WTC11 (cell line): ENCODE results near the gene TADA2A. TPM values are rescaled to one million over a fixed set of nuclear protein-coding genes. Genes with fewer than 3 reads are reported as not detected.

Experiments used
- ATAC-seq: fragments of 200-7000 bp; cut with Tn5 transposase; 2 replicates; pipeline ENCODE4 v1.10.0; 2021; ENCODE audit warnings: mild to moderate bottlenecking, moderate library complexity
- CTCF ChIA-PET: fragments of 300-600 bp; sonication (Branson Sonifier 250); formaldehyde crosslinking; loops from one replicate; lab custom pipeline; 2021; ENCODE audit warnings: antibody characterized with exemption; lab: Charles Lee
- POLR2A ChIA-PET: fragments of 350-600 bp; sonication (Branson Sonifier 250); formaldehyde crosslinking; loops from one replicate; lab custom pipeline; 2021; ENCODE audit warnings: antibody characterized with exemption; lab: Charles Lee
- DNase-seq: peaks from one replicate; pipeline ENCODE4 v3.0.0; 2021; ENCODE audit warnings: low spot score
- H3K27ac Mint-ChIP-seq: 2 replicates; pipeline ENCODE4 v1.8.0; 2021; ENCODE audit warnings: mixed read lengths
- H3K27me3 Mint-ChIP-seq: 2 replicates; pipeline ENCODE4 v1.8.0; 2021; ENCODE audit warnings: low read depth, mild to moderate bottlenecking, moderate library complexity, mixed read lengths
- H3K36me3 Mint-ChIP-seq: 2 replicates; pipeline ENCODE4 v1.8.0; 2021; ENCODE audit warnings: mixed read lengths
- H3K4me1 Mint-ChIP-seq: 2 replicates; pipeline ENCODE4 v1.8.0; 2022; ENCODE audit warnings: mixed read lengths
- H3K4me3 Mint-ChIP-seq: 2 replicates; pipeline ENCODE4 v1.8.0; 2021; ENCODE audit warnings: mild to moderate bottlenecking, moderate library complexity, mixed read lengths
- H3K9me3 Mint-ChIP-seq: 2 replicates; pipeline ENCODE4 v1.8.0; 2021; ENCODE audit warnings: mixed read lengths
- ESRRA ChIP-seq: sonication (generic); formaldehyde crosslinking; IDR thresholded peaks from 2 replicates; pipeline ENCODE4 v1.8.1; 2022; ENCODE audit warnings: mild to moderate bottlenecking, missing genetic modification reagents, borderline replicate concordance
- GABPB1 ChIP-seq: sonication (generic); formaldehyde crosslinking; IDR thresholded peaks from 2 replicates; pipeline ENCODE4 v1.8.1; 2023; ENCODE audit warnings: mild to moderate bottlenecking, missing genetic modification reagents
- GTF2I ChIP-seq: fragments of 250-450 bp; sonication (Bioruptor Pico); conservative IDR thresholded peaks from 2 replicates; pipeline ENCODE4 v1.4.0; 2021; ENCODE audit warnings: mild to moderate bottlenecking
- OVOL2 ChIP-seq: fragments of 250-450 bp; sonication (Bioruptor Pico); IDR thresholded peaks from 2 replicates; pipeline ENCODE4 v1.9.0; 2021; ENCODE audit warnings: mild to moderate bottlenecking, borderline replicate concordance
- RELA ChIP-seq: sonication (generic); formaldehyde crosslinking; IDR thresholded peaks from 2 replicates; pipeline ENCODE4 v1.8.1; 2022; ENCODE audit warnings: missing genetic modification reagents, mild to moderate bottlenecking, borderline replicate concordance
- SMAD3 ChIP-seq: sonication (generic); formaldehyde crosslinking; IDR thresholded peaks from 2 replicates; pipeline ENCODE4 v1.8.0; 2022; ENCODE audit warnings: missing genetic modification reagents, mild to moderate bottlenecking, borderline replicate concordance
- SMAD4 ChIP-seq: sonication (generic); formaldehyde crosslinking; IDR thresholded peaks from 2 replicates; pipeline ENCODE4 v1.8.0; 2022; ENCODE audit warnings: mild to moderate bottlenecking, missing genetic modification reagents
- ZBTB21 ChIP-seq: sonication (generic); formaldehyde crosslinking; IDR thresholded peaks from 2 replicates; pipeline ENCODE4 v1.8.1; 2023; ENCODE audit warnings: mild to moderate bottlenecking, missing genetic modification reagents, borderline replicate concordance
- ZNF219 ChIP-seq: sonication (generic); formaldehyde crosslinking; IDR thresholded peaks from 2 replicates; pipeline ENCODE4 v1.8.0; 2023; ENCODE audit warnings: missing genetic modification reagents, mild to moderate bottlenecking, borderline replicate concordance
- total RNA-seq: library from RNA; stranded (reverse); gene quantifications from 3 replicates; pipeline ENCODE4 v1.2.3, GENCODE V29; 2021
- TF ChIP-seq, protein P1 (sequence below): sonication (generic); formaldehyde crosslinking; IDR thresholded peaks from 2 replicates; pipeline ENCODE4 v1.8.0; 2022; ENCODE audit warnings: missing genetic modification reagents
- TF ChIP-seq, protein P2 (sequence below): fragments of 200-600 bp; IDR thresholded peaks from 2 replicates; pipeline ENCODE4 v1.8.0; 2022; ENCODE audit warnings: antibody characterized with exemption
- TF ChIP-seq, protein P3 (sequence below): sonication (generic); formaldehyde crosslinking; IDR thresholded peaks from 2 replicates; pipeline ENCODE4 v1.8.0; 2022; ENCODE audit warnings: mild to moderate bottlenecking, missing genetic modification reagents
- TF ChIP-seq, protein P4 (sequence below): sonication (generic); formaldehyde crosslinking; IDR thresholded peaks from 2 replicates; pipeline ENCODE4 v1.8.1; 2023; ENCODE audit warnings: mild to moderate bottlenecking, moderate library complexity, missing genetic modification reagents
- TF ChIP-seq, protein P5 (sequence below): sonication (generic); formaldehyde crosslinking; IDR thresholded peaks from 2 replicates; pipeline ENCODE4 v1.8.1; 2022; ENCODE audit warnings: low read depth, mild to moderate bottlenecking, moderate library complexity, missing genetic modification reagents, borderline replicate concordance
- TF ChIP-seq, protein P6 (sequence below): sonication (generic); formaldehyde crosslinking; IDR thresholded peaks from 2 replicates; pipeline ENCODE4 v1.8.1; 2023; ENCODE audit warnings: mild to moderate bottlenecking, missing genetic modification reagents, moderate library complexity
- TF ChIP-seq, protein P7 (sequence below): fragments of 250-450 bp; sonication (Bioruptor Pico); IDR thresholded peaks from 2 replicates; pipeline ENCODE4 v2.1.2; 2022; ENCODE audit warnings: mild to moderate bottlenecking, moderate library complexity

The TADA2A gene
- total RNA-seq, 1 experiment from 2014 or later = 16.5 TPM

DNA sequence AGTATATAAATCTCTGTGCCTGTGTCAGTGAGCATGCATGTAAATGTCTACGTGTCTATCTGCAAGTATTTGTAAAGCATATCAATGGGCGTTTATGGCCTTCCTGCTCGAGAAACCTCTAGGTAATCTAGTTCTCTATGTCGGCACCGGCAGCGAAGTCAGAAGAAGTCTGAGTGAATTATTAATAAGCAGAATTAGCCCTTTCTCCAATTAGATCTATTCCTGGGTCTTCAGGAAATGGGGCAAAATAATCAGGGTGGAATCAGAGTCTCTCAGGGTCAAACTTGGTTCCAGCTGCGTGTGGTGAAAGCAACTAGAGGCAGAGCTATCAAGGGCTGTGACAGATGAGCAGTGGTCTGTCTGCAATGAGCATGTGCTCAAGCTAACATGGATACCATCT is 31.0 kb upstream of the TADA2A start, which contains the start of gene C17orf78 (continued):
- TF ChIP-seq, protein P1, sequence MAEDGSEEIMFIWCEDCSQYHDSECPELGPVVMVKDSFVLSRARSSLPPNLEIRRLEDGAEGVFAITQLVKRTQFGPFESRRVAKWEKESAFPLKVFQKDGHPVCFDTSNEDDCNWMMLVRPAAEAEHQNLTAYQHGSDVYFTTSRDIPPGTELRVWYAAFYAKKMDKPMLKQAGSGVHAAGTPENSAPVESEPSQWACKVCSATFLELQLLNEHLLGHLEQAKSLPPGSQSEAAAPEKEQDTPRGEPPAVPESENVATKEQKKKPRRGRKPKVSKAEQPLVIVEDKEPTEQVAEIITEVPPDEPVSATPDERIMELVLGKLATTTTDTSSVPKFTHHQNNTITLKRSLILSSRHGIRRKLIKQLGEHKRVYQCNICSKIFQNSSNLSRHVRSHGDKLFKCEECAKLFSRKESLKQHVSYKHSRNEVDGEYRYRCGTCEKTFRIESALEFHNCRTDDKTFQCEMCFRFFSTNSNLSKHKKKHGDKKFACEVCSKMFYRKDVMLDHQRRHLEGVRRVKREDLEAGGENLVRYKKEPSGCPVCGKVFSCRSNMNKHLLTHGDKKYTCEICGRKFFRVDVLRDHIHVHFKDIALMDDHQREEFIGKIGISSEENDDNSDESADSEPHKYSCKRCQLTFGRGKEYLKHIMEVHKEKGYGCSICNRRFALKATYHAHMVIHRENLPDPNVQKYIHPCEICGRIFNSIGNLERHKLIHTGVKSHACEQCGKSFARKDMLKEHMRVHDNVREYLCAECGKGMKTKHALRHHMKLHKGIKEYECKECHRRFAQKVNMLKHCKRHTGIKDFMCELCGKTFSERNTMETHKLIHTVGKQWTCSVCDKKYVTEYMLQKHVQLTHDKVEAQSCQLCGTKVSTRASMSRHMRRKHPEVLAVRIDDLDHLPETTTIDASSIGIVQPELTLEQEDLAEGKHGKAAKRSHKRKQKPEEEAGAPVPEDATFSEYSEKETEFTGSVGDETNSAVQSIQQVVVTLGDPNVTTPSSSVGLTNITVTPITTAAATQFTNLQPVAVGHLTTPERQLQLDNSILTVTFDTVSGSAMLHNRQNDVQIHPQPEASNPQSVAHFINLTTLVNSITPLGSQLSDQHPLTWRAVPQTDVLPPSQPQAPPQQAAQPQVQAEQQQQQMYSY (CRISPR knock-in tag) = no peak
- TF ChIP-seq ESRRA (CRISPR knock-in tag) = no peak
- TF ChIP-seq SMAD3 (CRISPR knock-in tag) = no peak
- TF ChIP-seq ZBTB21 (CRISPR knock-in tag) = no peak
- TF ChIP-seq GTF2I (CRISPR knock-in tag) = no peak
- TF ChIP-seq, all 79 proteins: peak for 0

DNA sequence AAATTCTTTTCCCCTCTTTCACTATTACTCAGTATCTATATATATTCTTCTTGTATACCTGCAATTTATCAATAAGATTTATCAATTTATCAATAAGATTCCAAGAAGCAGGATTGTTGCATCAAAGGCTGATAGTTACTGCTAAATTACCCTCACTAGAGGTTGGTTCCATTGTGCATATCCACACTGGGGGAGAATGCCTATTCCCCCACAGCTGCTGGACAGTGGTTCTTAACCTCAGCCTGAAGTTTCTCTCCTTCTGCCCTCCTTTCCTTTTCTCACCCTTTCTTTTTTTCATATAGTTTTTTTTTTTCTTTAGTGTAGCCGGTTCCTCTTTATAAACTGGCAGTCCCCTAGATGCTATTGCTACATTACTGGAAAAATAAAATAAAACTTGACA is 24.6 kb upstream of the TADA2A start:
- TF ChIP-seq, protein P2, sequence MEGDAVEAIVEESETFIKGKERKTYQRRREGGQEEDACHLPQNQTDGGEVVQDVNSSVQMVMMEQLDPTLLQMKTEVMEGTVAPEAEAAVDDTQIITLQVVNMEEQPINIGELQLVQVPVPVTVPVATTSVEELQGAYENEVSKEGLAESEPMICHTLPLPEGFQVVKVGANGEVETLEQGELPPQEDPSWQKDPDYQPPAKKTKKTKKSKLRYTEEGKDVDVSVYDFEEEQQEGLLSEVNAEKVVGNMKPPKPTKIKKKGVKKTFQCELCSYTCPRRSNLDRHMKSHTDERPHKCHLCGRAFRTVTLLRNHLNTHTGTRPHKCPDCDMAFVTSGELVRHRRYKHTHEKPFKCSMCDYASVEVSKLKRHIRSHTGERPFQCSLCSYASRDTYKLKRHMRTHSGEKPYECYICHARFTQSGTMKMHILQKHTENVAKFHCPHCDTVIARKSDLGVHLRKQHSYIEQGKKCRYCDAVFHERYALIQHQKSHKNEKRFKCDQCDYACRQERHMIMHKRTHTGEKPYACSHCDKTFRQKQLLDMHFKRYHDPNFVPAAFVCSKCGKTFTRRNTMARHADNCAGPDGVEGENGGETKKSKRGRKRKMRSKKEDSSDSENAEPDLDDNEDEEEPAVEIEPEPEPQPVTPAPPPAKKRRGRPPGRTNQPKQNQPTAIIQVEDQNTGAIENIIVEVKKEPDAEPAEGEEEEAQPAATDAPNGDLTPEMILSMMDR = no peak
- TF ChIP-seq, protein P3, sequence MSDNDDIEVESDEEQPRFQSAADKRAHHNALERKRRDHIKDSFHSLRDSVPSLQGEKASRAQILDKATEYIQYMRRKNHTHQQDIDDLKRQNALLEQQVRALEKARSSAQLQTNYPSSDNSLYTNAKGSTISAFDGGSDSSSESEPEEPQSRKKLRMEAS = no peak
- TF ChIP-seq, protein P4, sequence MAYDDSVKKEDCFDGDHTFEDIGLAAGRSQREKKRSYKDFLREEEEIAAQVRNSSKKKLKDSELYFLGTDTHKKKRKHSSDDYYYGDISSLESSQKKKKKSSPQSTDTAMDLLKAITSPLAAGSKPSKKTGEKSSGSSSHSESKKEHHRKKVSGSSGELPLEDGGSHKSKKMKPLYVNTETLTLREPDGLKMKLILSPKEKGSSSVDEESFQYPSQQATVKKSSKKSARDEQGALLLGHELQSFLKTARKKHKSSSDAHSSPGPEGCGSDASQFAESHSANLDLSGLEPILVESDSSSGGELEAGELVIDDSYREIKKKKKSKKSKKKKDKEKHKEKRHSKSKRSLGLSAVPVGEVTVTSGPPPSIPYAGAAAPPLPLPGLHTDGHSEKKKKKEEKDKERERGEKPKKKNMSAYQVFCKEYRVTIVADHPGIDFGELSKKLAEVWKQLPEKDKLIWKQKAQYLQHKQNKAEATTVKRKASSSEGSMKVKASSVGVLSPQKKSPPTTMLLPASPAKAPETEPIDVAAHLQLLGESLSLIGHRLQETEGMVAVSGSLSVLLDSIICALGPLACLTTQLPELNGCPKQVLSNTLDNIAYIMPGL (CRISPR knock-in tag) = no peak
- no peak for TF ChIP-seq OVOL2 (CRISPR knock-in tag)
- no peak for TF ChIP-seq GABPB1 (CRISPR knock-in tag)
- no peaks in the 10 kb centered on the region for H3K27me3 Mint-ChIP-seq
- no peak overlapping the region for H3K4me3 Mint-ChIP-seq
- peaks cover 4% of the 10 kb centered on the region; the same call in 1 of the 2 replicates for H3K4me1 Mint-ChIP-seq
- H3K9me3 Mint-ChIP-seq = no peaks in the 10 kb centered on the region
- POLR2A ChIA-PET = no interaction called here
- H3K36me3 Mint-ChIP-seq = no peaks in the 10 kb centered on the region
- CTCF ChIA-PET = interaction anchor here (0.6 to 2.0 kb wide), 2 partner anchors 8 kb away, joined by 4 to 20 read pairs; no protein-coding TSS in a partner anchor
- DNase-seq = no peak
- ATAC-seq = no peak
- no peak overlapping the region for H3K27ac Mint-ChIP-seq

DNA sequence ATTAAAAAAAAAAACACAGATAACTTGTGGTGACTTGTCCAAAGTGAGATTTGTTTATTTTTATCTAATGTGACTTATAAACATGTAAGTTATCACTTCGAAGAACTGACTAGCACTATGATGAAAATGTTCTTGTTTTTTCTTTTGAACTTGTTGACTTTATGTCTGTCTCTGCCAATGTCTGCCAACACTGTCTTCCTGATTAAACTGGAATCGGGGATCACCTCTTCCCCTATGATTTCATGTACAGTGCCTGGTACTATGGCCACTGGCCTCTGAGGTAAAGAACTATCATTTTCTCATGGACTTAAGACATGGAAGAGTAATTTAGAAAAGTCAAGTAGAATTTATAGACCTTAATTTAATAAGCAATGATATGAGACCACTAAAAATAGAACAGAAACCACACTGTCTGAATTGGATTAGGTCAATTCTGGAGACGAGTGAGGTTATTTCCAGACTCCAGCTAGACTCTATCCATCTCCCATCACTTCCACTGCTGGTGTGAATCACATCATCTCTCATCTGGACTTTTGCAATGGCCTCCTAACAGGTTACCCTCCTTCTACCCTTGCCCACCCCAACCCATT is 22.0 kb upstream of the TADA2A start:
- no peaks in the 10 kb centered on the region for H3K9me3 Mint-ChIP-seq
- CTCF ChIA-PET = interaction anchor here (8.0 kb wide), 1 partner anchor 11 kb away, joined by 68 read pairs; no protein-coding TSS in a partner anchor
- no peak for TF ChIP-seq GABPB1 (CRISPR knock-in tag)
- no peak overlapping the region; the same call in 1 of the 2 replicates for H3K27ac Mint-ChIP-seq
- no peaks in the 10 kb centered on the region for H3K36me3 Mint-ChIP-seq
- DNase-seq (no peak), ATAC-seq (no peak)
- POLR2A ChIA-PET = no interaction called here
- H3K27me3 Mint-ChIP-seq = no peaks in the 10 kb centered on the region
- no peak overlapping the region for H3K4me3 Mint-ChIP-seq
- peaks cover 4% of the 10 kb centered on the region; the same call in 1 of the 2 replicates for H3K4me1 Mint-ChIP-seq

DNA sequence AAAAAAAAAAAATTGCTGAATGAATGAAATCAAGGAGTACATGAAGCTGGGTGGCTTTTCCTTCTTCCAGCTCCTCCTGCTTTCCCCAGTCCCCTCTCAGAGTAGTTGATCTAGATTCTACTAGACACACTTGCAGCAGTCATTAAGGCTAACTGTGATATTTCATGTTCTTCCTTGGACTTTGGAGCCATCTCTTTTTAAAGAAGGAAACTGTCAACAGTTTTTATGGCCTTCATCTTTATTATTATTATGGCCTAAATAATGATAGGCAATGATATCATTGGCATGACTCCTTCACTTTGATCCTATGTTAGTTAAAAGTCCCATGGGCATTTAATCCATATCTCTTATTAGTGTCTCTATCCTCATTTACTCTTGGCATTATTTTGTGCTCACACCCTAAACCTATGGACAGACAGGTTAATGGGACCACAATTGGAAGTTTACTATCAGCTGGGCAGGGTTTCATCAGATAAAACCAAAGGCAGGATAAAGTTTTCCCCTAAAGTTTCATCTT is 21.2 kb upstream of the TADA2A start:
- ChIA-PET POLR2A (no interaction called here), CTCF (interaction anchor here (0.6 to 8.0 kb wide), 6 partner anchors 9 to 257 kb away, joined by 3 to 68 read pairs (median 4); no protein-coding TSS in a partner anchor)
- peaks cover 4% of the 10 kb centered on the region; the same call in 1 of the 2 replicates for H3K4me1 Mint-ChIP-seq
- TF ChIP-seq SMAD4 (CRISPR knock-in tag) (no peak), ZNF219 (no peak), RELA (CRISPR knock-in tag) (no peak)
- TF ChIP-seq, protein P5, sequence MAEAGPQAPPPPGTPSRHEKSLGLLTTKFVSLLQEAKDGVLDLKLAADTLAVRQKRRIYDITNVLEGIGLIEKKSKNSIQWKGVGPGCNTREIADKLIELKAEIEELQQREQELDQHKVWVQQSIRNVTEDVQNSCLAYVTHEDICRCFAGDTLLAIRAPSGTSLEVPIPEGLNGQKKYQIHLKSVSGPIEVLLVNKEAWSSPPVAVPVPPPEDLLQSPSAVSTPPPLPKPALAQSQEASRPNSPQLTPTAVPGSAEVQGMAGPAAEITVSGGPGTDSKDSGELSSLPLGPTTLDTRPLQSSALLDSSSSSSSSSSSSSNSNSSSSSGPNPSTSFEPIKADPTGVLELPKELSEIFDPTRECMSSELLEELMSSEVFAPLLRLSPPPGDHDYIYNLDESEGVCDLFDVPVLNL = no peak
- TF ChIP-seq, protein P6, sequence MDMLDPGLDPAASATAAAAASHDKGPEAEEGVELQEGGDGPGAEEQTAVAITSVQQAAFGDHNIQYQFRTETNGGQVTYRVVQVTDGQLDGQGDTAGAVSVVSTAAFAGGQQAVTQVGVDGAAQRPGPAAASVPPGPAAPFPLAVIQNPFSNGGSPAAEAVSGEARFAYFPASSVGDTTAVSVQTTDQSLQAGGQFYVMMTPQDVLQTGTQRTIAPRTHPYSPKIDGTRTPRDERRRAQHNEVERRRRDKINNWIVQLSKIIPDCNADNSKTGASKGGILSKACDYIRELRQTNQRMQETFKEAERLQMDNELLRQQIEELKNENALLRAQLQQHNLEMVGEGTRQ (CRISPR knock-in tag) = no peak
- TF ChIP-seq, protein P7, sequence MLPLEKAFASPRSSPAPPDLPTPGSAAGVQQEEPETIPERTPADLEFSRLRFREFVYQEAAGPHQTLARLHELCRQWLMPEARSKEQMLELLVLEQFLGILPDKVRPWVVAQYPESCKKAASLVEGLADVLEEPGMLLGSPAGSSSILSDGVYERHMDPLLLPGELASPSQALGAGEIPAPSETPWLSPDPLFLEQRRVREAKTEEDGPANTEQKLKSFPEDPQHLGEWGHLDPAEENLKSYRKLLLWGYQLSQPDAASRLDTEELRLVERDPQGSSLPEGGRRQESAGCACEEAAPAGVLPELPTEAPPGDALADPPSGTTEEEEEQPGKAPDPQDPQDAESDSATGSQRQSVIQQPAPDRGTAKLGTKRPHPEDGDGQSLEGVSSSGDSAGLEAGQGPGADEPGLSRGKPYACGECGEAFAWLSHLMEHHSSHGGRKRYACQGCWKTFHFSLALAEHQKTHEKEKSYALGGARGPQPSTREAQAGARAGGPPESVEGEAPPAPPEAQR (CRISPR knock-in tag) = no peak

More for the DNA sequence above, 21.2 kb upstream of the TADA2A start:
- no peaks in the 10 kb centered on the region for H3K36me3 Mint-ChIP-seq
- no peaks in the 10 kb centered on the region for H3K9me3 Mint-ChIP-seq
- H3K27ac Mint-ChIP-seq = no peak overlapping the region
- ATAC-seq (no peak), DNase-seq (no peak)
- H3K27me3 Mint-ChIP-seq = no peaks in the 10 kb centered on the region
- no peak overlapping the region for H3K4me3 Mint-ChIP-seq
